IMR-90 (cell line): ENCODE data around the gene FRAS1. TPM values are rescaled to one million over a fixed set of nuclear protein-coding genes. Genes with fewer than 3 reads are reported as not detected.

ENCODE experiments used
- ATAC-seq: fragments of 200-7000 bp; cut with Tn5 transposase; 2 replicates; pipeline ENCODE4 v1.9.1; 2020; ENCODE audit warnings: low read depth, mild to moderate bottlenecking, moderate library complexity
- BruUV-seq: library from RNA; stranded (reverse); fragments of 400-500 nt; replicated peaks from 2 replicates; lab custom pipeline; 2021; lab: Mats Ljungman, UMichigan
- CTCF ChIA-PET: fragments of 300-600 bp; formaldehyde crosslinking; extraction: SDS; loops from one replicate; lab custom pipeline; 2021; ENCODE audit warnings: antibody characterized with exemption; lab: Yijun Ruan, JAX
- POLR2A ChIA-PET: fragments of 300-600 bp; sonication (Branson Sonifier 250); formaldehyde crosslinking; loops from one replicate; lab custom pipeline; 2022; ENCODE audit warnings: antibody characterized with exemption; ENCODE audit not compliant: unreplicated experiment; lab: Charles Lee
- DNase-seq: peaks from one replicate; pipeline ENCODE4 v3.0.0; 2013
- H2AFZ ChIP-seq: replicated peaks from 2 replicates; pipeline ENCODE3; 2013; ENCODE audit warnings: low read length, mild to moderate bottlenecking; ENCODE audit not compliant: poor library complexity
- H2AK5ac ChIP-seq: 2 replicates; pipeline ENCODE4 v1.6.1; 2013; ENCODE audit warnings: low read depth, low read length, inconsistent platforms
- H2AK9ac ChIP-seq: replicated peaks from 2 replicates; pipeline ENCODE3; 2013; ENCODE audit warnings: mild to moderate bottlenecking, low read depth, low read length, moderate library complexity; ENCODE audit not compliant: poor library complexity
- H2BK120ac ChIP-seq: 2 replicates; pipeline ENCODE4 v1.6.1; 2013; ENCODE audit warnings: low read depth, low read length, inconsistent platforms
- H2BK15ac ChIP-seq: 3 replicates; pipeline ENCODE4 v1.6.1; 2013; ENCODE audit warnings: low read depth, low read length, inconsistent platforms
- H2BK20ac ChIP-seq: 2 replicates; pipeline ENCODE4 v1.6.1; 2013; ENCODE audit warnings: low read depth, mild to moderate bottlenecking, inconsistent platforms, low read length, moderate library complexity
- H2BK5ac ChIP-seq: 2 replicates; pipeline ENCODE4 v1.6.1; 2013; ENCODE audit warnings: mild to moderate bottlenecking, low read depth, low read length, inconsistent platforms; ENCODE audit not compliant: poor library complexity, severe bottlenecking
- H3K14ac ChIP-seq: replicated peaks from 2 replicates; pipeline ENCODE4 v1.6.1; 2013; ENCODE audit warnings: low read depth, low read length, inconsistent platforms
- H3K18ac ChIP-seq: 2 replicates; pipeline ENCODE4 v1.6.1; 2013; ENCODE audit warnings: low read depth, low read length, control low read depth
- H3K23ac ChIP-seq: 2 replicates; pipeline ENCODE4 v1.6.1; 2013; ENCODE audit warnings: low read depth, low read length, inconsistent platforms
- H3K27ac ChIP-seq: 2 replicates; pipeline ENCODE4 v1.5.1; 2013; ENCODE audit warnings: mild to moderate bottlenecking, control low read depth, low read length; ENCODE audit not compliant: insufficient read depth
- H3K27me3 ChIP-seq: 2 replicates; pipeline ENCODE4 v1.6.1; 2013; ENCODE audit warnings: low read length; ENCODE audit not compliant: control insufficient read depth, insufficient read depth
- H3K36me3 ChIP-seq: 2 replicates; pipeline ENCODE4 v1.6.1; 2013; ENCODE audit warnings: low read length, mixed read lengths; ENCODE audit not compliant: control insufficient read depth, insufficient read depth
- H3K4ac ChIP-seq: 2 replicates; pipeline ENCODE4 v1.6.1; 2013; ENCODE audit warnings: low read depth, low read length, inconsistent platforms
- H3K4me1 ChIP-seq: 2 replicates; pipeline ENCODE4 v1.6.1; 2013; ENCODE audit warnings: low read length, mixed read lengths; ENCODE audit not compliant: control insufficient read depth, insufficient read depth
- H3K4me2 ChIP-seq: 2 replicates; pipeline ENCODE4 v1.6.1; 2013; ENCODE audit warnings: low read depth, mild to moderate bottlenecking, control low read depth, low read length, moderate library complexity
- H3K4me3 ChIP-seq: 2 replicates; pipeline ENCODE4 v1.5.1; 2013; ENCODE audit warnings: low read depth, mild to moderate bottlenecking, control low read depth, low read length, moderate library complexity; ENCODE audit not compliant: insufficient read depth
- H3K56ac ChIP-seq: 2 replicates; pipeline ENCODE4 v1.6.1; 2013; ENCODE audit warnings: low read length, inconsistent platforms; ENCODE audit not compliant: insufficient read depth; ENCODE audit errors: extremely low read depth
- H3K79me1 ChIP-seq, 2 experiments: 2 replicates each; pipeline ENCODE4 v1.6.1; 2013; ENCODE audit warnings: low read length in 2 of 2, inconsistent platforms in 1 of 2, low read depth in 1 of 2
- H3K9ac ChIP-seq: 2 replicates; pipeline ENCODE4 v1.6.1; 2013; ENCODE audit warnings: low read depth, low read length, control low read depth
- H3K9me1 ChIP-seq: 2 replicates; pipeline ENCODE4 v1.6.1; 2013; ENCODE audit warnings: low read length, inconsistent platforms; ENCODE audit not compliant: insufficient read depth
- H3K9me3 ChIP-seq: 2 replicates; pipeline ENCODE4 v1.6.1; 2013; ENCODE audit warnings: low read length; ENCODE audit not compliant: control insufficient read depth, insufficient read depth
- H4K20me1 ChIP-seq: 2 replicates; pipeline ENCODE4 v1.6.1; 2013; ENCODE audit warnings: low read length, inconsistent platforms; ENCODE audit not compliant: insufficient read depth
- H4K5ac ChIP-seq: 2 replicates; pipeline ENCODE4 v1.6.1; 2013; ENCODE audit warnings: mild to moderate bottlenecking, low read depth, low read length, control low read depth
- H4K8ac ChIP-seq, 2 experiments: 2 replicates each; pipeline ENCODE4 v1.6.1; 2013; ENCODE audit warnings: low read depth in 2 of 2, low read length in 2 of 2, control low read depth in 1 of 2, inconsistent platforms in 1 of 2
- H4K91ac ChIP-seq: 2 replicates; pipeline ENCODE4 v1.6.1; 2013; ENCODE audit warnings: low read depth, low read length, inconsistent platforms; ENCODE audit not compliant: insufficient read depth
- BHLHE40 ChIP-seq: fragments of 150-350 bp; IDR thresholded peaks from 2 replicates; pipeline ENCODE4 v1.6.1; 2016; ENCODE audit warnings: mild to moderate bottlenecking, low read depth, low read length
- WGBS, 2 experiments: methylation state at CpG; one replicate each; pipeline versions ENCODE4 v1.1.5 to v1.1.7; 2013; ENCODE audit warnings: missing lambda C conversion rate in 2 of 2; ENCODE audit not compliant: insufficient read length in 1 of 2; ENCODE audit errors: extremely low coverage in 2 of 2; 5-methylcytosine and 5-hydroxymethylcytosine counted together
- dilution Hi-C: fragments of 300-500 bp; cut with HindIII; formaldehyde crosslinking; loops from one replicate; pipeline ENCODE4 v1.14.3; 2018; ENCODE audit warnings: low sequenced_read_pairs; ENCODE audit not compliant: unreplicated experiment
- in situ Hi-C: fragments of 300-500 bp; cut with MboI; formaldehyde crosslinking; loops from 3 replicates; pipeline ENCODE4 v1.14.3; 2019; ENCODE audit warnings: low sequenced_read_pairs, inconsistent platforms, mixed read lengths
- intact Hi-C: fragments of 100-400 bp; cut with micrococcal nuclease; formaldehyde crosslinking; loops from 2 replicates; pipeline ENCODE4 v1.10.0; 2022
- polyA plus RNA-seq, 3 experiments: library from polyadenylated mRNA; depleted of rRNA; stranded (reverse); fragments of >200 nt; gene quantifications; 2 replicates each; pipeline ENCODE4 v1.2.3, GENCODE V29; 2012; ENCODE audit warnings: low replicate concordance in 1 of 3
- total RNA-seq: library from RNA; depleted of rRNA; stranded (reverse); fragments of >200 nt; gene quantifications from 2 replicates; pipeline ENCODE4 v1.2.3, GENCODE V29; 2012

FRAS1 gene
- total and polyA plus RNA-seq, 2 of the 4 experiments (the other 2 are of a cell fraction) = under 0.01 to 0.03 TPM

DNA sequence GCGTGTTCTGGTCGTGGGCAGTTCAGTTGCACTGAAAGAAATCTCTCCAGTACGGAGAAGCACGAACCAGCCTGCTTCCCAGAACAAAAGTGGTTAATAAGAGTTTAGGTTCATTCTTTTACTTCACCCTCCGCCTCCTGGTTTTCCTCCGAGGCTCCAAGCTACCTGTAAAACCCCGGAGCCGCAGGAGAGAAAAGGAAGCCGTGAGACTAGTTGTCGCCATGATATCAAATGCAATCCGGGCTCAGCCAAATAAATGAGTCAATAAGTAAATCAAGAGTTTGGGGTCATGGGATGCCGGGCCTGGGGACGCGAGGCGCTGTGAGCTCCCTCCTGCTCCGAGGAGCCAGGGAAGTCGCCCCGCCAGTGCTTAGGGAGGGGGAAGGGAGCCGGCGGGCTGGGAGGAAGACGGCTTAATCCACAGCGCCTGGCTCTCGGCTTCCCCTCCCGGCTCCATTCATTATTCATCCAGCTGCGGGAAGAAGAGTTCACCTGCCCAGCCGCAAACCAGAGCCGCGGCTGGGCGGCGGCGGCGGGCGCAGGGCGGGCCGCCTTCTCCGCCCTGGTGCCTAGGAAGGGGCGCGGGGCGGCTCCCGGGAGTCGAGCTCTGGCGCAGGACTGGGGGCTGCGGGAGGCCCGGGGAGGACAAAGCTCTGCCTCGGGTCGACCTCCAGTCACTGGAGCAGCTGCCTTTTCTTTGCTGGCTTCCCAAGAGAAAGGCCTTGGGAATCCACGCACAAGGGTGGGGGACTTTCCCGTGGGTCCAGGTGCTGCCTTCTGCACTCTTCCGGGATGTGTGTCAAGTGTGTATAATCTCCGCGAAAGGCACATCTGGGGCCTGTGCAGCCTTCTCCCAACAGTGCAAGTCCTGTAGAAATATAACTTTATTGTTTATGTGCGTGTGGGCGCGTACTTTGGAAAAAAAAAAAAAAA is 1.7 kb downstream of the FRAS1 start:
- DNase-seq = no peak
- TF ChIP-seq BHLHE40 = no peak
- POLR2A ChIA-PET = no interaction called here
- no peak overlapping the region for H3K4ac ChIP-seq
- H2BK120ac ChIP-seq = no peak overlapping the region
- no peak overlapping the region for H2AK5ac ChIP-seq
- H4K91ac ChIP-seq = no peak overlapping the region
- no peaks in the 10 kb centered on the region for H3K9me3 ChIP-seq
- ATAC-seq = no peak
- intact Hi-C loops = loop anchor here (5.0 kb wide), 2 partner anchors 453 to 803 kb away; no protein-coding TSS in a partner anchor
- peaks cover 45% of the 10 kb centered on the region for H3K27me3 ChIP-seq
- no peak overlapping the region for H3K9ac ChIP-seq
- peaks cover 2% of the 10 kb centered on the region; the same call in 1 of the 2 replicates for H3K4me1 ChIP-seq
- CTCF ChIA-PET = interaction anchor here (0.6 to 1.4 kb wide), 5 partner anchors 14 to 937 kb away, joined by 3 to 9 read pairs (median 4); no protein-coding TSS in a partner anchor
- no peak overlapping the region for H3K14ac ChIP-seq
- H3K18ac ChIP-seq = no peak overlapping the region
- no peak overlapping the region for H2BK5ac ChIP-seq
- H3K4me2 ChIP-seq = peak overlapping the region; percentile 97
- no peak overlapping the region for H4K5ac ChIP-seq
- H2AK9ac ChIP-seq = no peak overlapping the region
- H2BK15ac ChIP-seq = no peak overlapping the region
- H2AFZ ChIP-seq = peak overlapping the region; percentile 79
- dilution Hi-C loops = no loop called here
- BruUV-seq = no TSS peak
- no peak overlapping the region for H3K56ac ChIP-seq
- 2% methylated on average over 10 of the region's 54 CpGs; no CpG with 5 or more reads in 1 of the 2 experiments for WGBS, 2 experiments
- H3K27ac ChIP-seq = no peak overlapping the region
- in situ Hi-C loops = no loop called here
- no peak overlapping the region for H4K8ac ChIP-seq
- no peak overlapping the region for H3K23ac ChIP-seq
- no peaks in the 10 kb centered on the region for H3K36me3 ChIP-seq
- H3K4me3 ChIP-seq = peak overlapping the region; percentile 57
- H3K79me1 ChIP-seq = no peaks in the 10 kb centered on the region
- H3K9me1 ChIP-seq = no peaks in the 10 kb centered on the region
- no peaks in the 10 kb centered on the region; the same call in 1 of the 2 replicates for H4K20me1 ChIP-seq
- no peak overlapping the region for H2BK20ac ChIP-seq
